Measurements from ENCODE around the gene WEE1. TPM values are rescaled to one million over a fixed set of nuclear protein-coding genes. Genes with fewer than 3 reads are reported as not detected.
A peak's percentile ranks its signal among the peaks of the same experiment; 100 is the strongest.
"Not testable (repeated sequence)": the region's sequence is repeated elsewhere in the genome, so short reads cannot be mapped to it uniquely, and the experiment has no call there.

WEE1 gene
- total RNA-seq, 1 donor from 2014 or later, result 12.4 TPM

- peaks cover 10% of the 10 kb centered on the region for H3K4me1 ChIP-seq
- H3K27me3 ChIP-seq (ENCODE audit: low read depth), result no peaks in the 10 kb centered on the region
- intact Hi-C loops (cut with DNase I), result no loop called here
- no peak for TF ChIP-seq CTCF (IDR thresholded peaks at IDR 0.05)
- H3K4me3 ChIP-seq, result no peak overlapping the region
- DNase-seq (no peak), ATAC-seq (peak; percentile 40 to 62)
- no peaks in the 10 kb centered on the region for H3K9me3 ChIP-seq
- H3K36me3 ChIP-seq, result no peaks in the 10 kb centered on the region
- H3K27ac ChIP-seq, result peak overlapping the region; percentile 58
Observed at GRCh38 chr11:9601037-9601875, 27.8 kb downstream of the WEE1 start.

- Histone ChIP-seq H3K4me1 (peaks cover 10% of the 10 kb centered on the region), H3K36me3 (no peaks in the 10 kb centered on the region), H3K4me3 (no peak overlapping the region), H3K27ac (no peak overlapping the region), H3K9me3 (no peaks in the 10 kb centered on the region), H3K27me3 (ENCODE audit: low read depth) (no peaks in the 10 kb centered on the region)
- ATAC-seq (peak in 1 of 2 donors; percentile 39), DNase-seq (no peak)
- intact Hi-C loops (cut with DNase I), result no loop called here
- no peak for TF ChIP-seq CTCF (IDR thresholded peaks at IDR 0.05)
Observed at GRCh38 chr11:9601876-9602199, 28.4 kb downstream of the WEE1 start.

GRCh38 chr11:9603214-9603613 is 29.7 kb downstream of the WEE1 start:
- ATAC-seq; H3K27ac ChIP-seq; H3K9me3 ChIP-seq; H3K27me3 ChIP-seq (ENCODE audit: low read depth); DNase-seq; intact Hi-C loops (cut with DNase I); H3K36me3 ChIP-seq; H3K4me3 ChIP-seq: not testable (repeated sequence)
- peaks cover 10% of the 10 kb centered on the region for H3K4me1 ChIP-seq

GRCh38 chr11:9604134-9604533 is 30.7 kb downstream of the WEE1 start:
- TF ChIP-seq CTCF (IDR thresholded peaks at IDR 0.05), result no peak
- no peak for DNase-seq
- ATAC-seq, result no peak

DNA sequence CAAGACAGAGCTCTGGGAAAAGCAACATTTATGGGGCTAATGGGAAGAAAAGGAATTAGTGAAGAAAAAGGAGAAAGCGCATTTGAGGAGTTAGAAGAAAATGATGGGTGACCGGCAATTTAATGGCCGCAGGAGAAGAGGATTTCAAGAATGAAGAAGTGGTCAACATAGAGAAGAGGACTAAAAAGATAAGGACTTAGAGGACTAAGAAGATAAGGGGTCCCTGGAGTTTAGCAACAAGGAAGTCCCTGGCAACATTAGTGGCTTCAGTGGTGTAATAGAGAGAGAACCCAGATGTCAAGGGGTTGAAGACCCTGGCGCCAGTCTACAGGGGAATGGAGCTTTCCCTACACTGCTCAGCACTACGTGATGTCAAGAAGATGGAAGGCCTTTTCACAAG is 32.3 kb downstream of the WEE1 start:
- no peak overlapping the region for H3K27ac ChIP-seq
- H3K27me3 ChIP-seq (ENCODE audit: low read depth), result no peaks in the 10 kb centered on the region
- peaks cover 8% of the 10 kb centered on the region for H3K4me1 ChIP-seq

More at GRCh38 chr11:9604134-9604533, 30.7 kb downstream of the WEE1 start:
- peaks cover 10% of the 10 kb centered on the region for H3K4me1 ChIP-seq
- H3K4me3 ChIP-seq, result no peak overlapping the region
- no peak overlapping the region for H3K27ac ChIP-seq
- H3K27me3 ChIP-seq (ENCODE audit: low read depth), result no peaks in the 10 kb centered on the region
- H3K36me3 ChIP-seq, result no peaks in the 10 kb centered on the region
- H3K9me3 ChIP-seq, result no peaks in the 10 kb centered on the region
- intact Hi-C loops (cut with DNase I), result no loop called here

More for the DNA sequence above, 32.3 kb downstream of the WEE1 start:
- intact Hi-C loops (cut with DNase I), result no loop called here
- TF ChIP-seq CTCF (IDR thresholded peaks at IDR 0.05), result no peak
- no peaks in the 10 kb centered on the region for H3K9me3 ChIP-seq
- H3K4me3 ChIP-seq, result no peak overlapping the region
- DNase-seq (no peak), ATAC-seq (no peak)
- no peaks in the 10 kb centered on the region for H3K36me3 ChIP-seq

Measured in lower lobe of right lung (tissue), 2 donors.